HT1080 (cell line): ENCODE measurements around the gene DKK2. TPM values are rescaled to one million over a fixed set of nuclear protein-coding genes. Genes with fewer than 3 reads are reported as not detected.

ENCODE experiments used
- DNase-seq: peaks from one replicate; pipeline ENCODE4 v3.0.0-alpha.2; 2015; ENCODE audit warnings: low read depth
- total RNA-seq: library from RNA; depleted of rRNA; stranded (reverse); fragments of >200 nt; shearing (Covaris generic); gene quantifications from 2 replicates; pipeline ENCODE4 v1.2.3, GENCODE V29; 2014

DKK2 gene
- total RNA-seq, 1 experiment from 2014 or later: 0.08 TPM

GRCh38 chr4:107017443-107018343 lies 18.4 kb downstream of the DKK2 start:
- no peak for DNase-seq

DNA sequence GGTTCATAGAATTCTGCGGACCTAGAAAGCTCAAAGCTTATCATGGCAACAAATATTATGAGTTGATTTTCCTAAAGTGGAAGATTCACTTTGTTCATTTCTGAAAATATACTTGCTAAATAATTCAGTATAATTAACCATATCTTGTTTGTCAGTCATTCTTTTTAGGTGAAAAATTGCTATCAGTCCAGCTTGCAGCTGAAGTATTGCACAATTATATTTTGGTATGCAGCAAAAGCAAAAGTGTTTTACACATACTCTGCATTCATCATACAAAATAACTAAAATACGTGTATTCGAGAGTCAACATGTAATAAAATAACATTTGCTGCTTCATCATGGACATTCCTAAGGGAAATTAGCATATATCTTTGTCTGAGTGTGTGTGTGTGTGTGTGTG lies 24.8 kb downstream of the DKK2 start:
- DNase-seq: no peak

- DNase-seq: no peak
These were observed 26.7 kb downstream of the DKK2 start for GRCh38 chr4:107009196-107009968.

- DNase-seq: no peak
These were observed 28.0 kb downstream of the DKK2 start for GRCh38 chr4:107008115-107008514.

DNA sequence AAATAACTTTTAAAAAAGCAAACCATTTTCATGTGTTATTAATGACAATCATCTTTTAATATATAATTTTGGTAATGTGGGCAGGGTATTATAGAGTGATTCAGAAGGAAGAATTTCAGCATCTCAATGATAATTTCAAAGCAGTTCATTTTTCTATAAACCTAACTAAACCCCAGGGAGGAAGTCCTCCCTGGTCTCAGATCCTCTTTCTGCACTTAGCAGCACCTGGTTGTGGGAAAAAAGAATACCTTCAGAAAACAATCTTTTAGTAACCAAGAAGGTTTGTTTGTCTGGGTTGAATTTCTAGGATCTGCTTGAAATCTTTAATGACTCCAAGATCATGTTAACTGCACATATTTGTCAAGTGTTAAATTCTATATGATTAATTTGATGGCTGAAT lies 29.9 kb downstream of the DKK2 start:
- no peak for DNase-seq

DNA sequence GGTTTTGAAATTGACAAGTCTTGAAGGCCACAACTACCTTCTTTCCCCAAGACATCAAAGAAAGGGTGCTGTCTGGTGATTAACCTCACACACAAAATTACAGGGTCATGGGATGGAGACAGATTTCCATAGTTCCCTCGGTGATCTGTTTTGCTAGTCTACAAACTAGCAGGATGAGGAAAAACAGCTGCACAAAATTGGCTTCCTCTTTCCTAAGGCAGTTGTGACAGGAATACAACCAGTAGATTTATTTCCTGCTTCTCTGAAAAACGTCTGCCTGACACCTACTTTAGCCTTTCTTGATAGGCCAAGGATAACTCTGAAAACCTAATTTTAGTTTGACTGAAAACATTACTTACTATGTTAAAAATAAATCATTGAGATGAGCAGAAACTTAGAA lies 39.6 kb downstream of the DKK2 start:
- no peak for DNase-seq

DNA sequence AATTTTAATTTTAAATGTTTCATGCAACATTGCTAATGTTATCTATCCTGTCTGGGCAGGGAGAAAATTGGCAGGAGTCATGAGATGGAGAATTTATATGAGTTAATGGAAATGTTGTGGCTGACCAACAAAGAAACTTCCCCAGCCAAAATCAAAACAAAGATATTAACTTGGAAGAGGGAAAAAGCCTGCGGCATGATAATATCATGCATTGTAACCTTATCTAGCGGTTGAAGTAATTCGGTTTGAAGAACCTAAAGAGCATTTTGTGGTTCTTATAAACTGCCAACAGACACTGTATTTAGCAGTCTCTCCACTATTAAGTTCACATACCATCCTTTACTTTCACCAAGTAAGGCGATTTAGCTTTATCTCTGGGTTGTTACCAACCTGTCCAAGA lies 42.3 kb downstream of the DKK2 start:
- DNase-seq: no peak

DNA sequence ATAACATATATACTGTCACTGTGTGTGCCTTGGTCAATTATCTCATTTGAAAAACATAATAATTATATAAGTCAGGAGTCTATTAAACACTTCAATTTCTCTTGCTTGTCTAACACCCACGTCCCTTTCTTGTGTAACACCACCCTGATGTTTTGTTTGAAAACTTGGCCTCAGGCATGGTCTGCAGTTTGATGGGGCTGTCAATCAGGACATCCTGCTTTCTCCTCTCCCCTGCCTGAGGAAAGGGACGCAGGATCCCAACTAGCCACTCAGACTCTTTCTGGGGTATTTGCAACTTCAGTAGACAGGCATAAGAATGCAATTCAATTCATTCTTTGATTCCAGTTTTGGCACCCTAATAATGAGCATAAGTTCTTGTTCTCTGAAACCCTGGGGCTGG lies 48.8 kb downstream of the DKK2 start:
- DNase-seq: no peak

- peak; percentile 35 for DNase-seq
These were observed 49.6 kb downstream of the DKK2 start for GRCh38 chr4:106986486-106986885.

GRCh38 chr4:106985830-106986229 lies 50.3 kb downstream of the DKK2 start:
- DNase-seq: peak; percentile 29

GRCh38 chr4:106982711-106983211 lies 53.4 kb downstream of the DKK2 start:
- no peak for DNase-seq

DNA sequence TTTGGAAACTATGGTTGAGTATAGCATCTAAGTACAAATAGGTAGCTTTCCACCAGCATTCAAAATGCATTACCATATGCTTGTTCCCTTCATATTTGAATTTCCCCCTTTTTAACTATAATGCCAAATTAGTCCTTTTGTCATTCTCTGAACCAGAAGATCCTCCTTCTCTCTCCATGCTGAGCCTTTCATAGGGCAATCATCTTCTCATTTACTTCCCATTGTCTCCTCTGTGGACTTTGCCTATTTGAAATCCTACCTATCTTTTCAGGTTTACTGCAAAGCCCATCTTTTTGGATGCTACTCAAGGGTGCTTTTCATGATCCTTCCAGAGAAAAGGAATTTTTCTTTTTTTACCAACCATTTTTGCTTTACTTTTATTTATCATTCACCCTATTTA lies 54.7 kb downstream of the DKK2 start:
- no peak for DNase-seq

DNA sequence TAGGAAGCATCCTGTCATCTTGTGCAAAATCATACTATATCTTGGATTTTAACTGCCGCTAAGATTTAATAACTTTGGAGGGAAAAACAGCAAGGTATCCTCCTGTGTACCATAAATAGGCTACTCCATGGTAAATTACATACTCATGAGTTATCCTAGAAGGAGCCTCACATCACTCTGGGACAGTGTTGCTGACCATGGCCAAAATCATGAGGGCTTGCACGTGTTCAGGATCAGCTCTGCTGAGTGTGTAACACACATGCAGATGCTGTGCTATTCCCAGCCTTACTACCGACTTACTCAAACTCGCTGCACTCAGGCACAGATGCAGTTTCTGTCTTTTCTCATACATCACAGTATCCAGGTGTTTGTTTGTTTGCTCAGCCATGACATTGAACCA lies 56.6 kb downstream of the DKK2 start:
- DNase-seq: no peak

DNA sequence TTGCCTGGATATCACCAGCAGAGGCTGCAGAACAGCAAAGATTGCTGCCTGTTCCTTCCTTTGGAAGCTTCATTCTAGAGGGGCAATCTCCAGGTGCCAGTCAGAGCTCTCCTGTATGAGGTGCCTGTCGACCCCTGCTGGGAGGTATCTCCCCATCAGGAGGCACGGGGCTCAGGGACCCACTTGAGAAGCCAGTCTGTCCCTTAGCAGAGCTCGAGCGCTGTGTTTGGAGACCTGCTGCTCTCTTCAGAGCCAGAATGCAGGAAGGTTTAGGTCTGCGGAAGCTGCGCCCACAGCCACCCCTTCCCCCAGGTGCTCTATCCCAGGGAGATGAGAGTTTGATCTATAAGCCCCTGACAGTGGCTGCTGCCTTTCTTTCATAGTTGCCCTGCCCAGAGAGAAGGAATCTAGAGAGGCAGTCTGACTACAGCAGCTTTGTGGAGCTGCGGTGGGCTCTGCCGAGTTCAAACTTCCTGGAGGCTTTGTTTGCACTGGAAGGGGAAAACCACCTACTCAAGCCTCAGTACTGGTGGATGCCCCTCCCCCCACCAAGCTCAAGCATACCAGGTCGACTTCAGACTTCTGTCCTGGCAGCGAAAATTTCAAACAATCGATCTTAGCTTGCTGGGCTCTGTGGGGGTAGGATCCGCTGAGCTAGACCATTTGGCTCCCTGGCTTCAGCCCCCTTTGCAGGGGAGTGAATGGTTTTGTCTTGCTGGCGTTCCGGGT lies 57.9 kb downstream of the DKK2 start:
- peak; percentile 11 for DNase-seq

- no peak for DNase-seq
These were observed 64.5 kb downstream of the DKK2 start for GRCh38 chr4:106971636-106972035.

- no peak for DNase-seq
These were observed 68.2 kb downstream of the DKK2 start for GRCh38 chr4:106967892-106968291.

DNA sequence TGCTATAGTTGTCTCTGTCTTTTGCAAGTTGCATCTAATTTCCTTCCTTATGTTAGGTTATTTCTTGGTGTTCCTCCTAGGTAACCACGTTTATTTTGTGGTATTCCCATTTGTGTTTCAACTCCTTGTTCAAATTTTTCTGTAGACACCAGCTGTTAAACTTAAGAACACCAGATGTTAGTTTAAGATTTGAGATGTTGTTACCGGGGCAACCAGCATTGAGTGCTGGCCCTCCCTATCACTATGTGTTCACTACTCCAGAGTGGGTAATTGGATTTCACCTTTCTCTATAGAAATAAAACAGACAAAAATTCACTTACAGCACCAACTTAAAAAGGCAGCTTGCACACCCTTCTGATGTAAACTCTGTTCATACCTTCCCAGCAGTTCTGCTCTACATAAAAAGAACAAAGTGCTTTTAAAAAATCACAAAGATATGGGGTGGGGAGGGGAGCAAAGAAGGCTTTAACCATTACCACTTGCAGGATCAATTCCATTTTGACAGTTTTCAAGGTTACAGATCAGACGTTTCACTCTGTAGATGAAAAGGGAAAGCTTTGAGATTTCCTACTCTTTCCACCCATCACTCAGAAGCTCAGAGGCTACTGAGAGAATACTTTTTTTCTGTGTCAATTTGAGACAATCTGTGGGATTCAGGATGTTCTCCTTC lies 82.9 kb downstream of the DKK2 start:
- no peak for DNase-seq

- DNase-seq: no peak
These were observed 84.2 kb downstream of the DKK2 start for GRCh38 chr4:106951891-106952290.

DNA sequence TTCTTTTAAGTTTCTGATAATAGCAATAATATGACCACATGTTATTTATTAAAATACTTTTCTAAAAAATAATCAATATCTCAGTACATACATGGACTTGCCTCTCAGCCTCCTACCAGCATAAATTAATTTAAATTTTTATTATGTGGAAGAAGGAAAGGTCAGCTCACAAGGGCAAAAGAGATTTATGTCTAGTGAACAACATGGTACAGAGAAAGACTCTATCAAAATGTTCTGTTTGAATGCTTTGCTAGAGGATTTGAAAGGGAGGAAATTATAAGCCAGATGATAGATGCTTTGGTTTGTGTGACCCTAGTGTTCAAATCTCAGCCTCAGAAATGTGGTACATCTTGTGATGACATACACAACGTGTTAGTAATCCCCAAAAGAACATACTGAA lies 94.3 kb downstream of the DKK2 start:
- no peak for DNase-seq

DNA sequence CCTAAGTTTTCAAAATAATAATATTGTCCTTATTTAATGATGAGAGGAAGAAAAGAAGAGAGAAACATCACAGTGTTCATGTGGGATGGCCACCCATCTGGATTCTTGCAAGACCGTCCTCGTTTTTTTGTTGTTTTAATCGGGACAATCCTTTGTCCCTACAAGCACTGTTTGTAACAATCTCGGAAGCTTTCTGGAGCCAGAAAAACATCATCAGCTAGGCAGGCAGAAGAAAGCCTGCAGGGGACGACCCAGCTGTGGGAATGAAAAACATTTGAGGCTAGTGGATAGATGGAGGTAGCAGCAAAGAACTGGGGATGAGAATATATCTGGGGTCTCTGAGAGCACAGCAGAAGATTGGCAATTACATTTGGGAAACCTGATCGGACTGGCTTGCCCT lies 105.6 kb downstream of the DKK2 start:
- no peak for DNase-seq

- DNase-seq: no peak
These were observed 106.9 kb downstream of the DKK2 start for GRCh38 chr4:106929248-106929647.
